GM23338 (cell line): ENCODE measurements around the gene NOD1. TPM values are rescaled to one million over a fixed set of nuclear protein-coding genes. Genes with fewer than 3 reads are reported as not detected.

Source experiments
- ETS1 ChIP-seq: IDR thresholded peaks from 2 replicates; pipeline ENCODE4 v1.6.1; 2016; ENCODE audit warnings: antibody characterized with exemption
- EZH2phosphoT487 ChIP-seq: fragments of 200-600 bp; sonication (generic); IDR thresholded peaks from one replicate; pipeline ENCODE4 v1.8.1; 2018; ENCODE audit warnings: antibody characterized with exemption; ENCODE audit not compliant: unreplicated experiment
- JUNB ChIP-seq: IDR thresholded peaks from one replicate; pipeline ENCODE4 v1.6.1; 2016; ENCODE audit warnings: antibody characterized with exemption; ENCODE audit not compliant: unreplicated experiment
- POLR2AphosphoS5 ChIP-seq: IDR thresholded peaks from 2 replicates; pipeline ENCODE4 v1.6.1; 2016; ENCODE audit warnings: antibody characterized with exemption, low read depth
- STAT1 ChIP-seq: IDR thresholded peaks from one replicate; pipeline ENCODE4 v1.6.1; 2016; ENCODE audit warnings: antibody characterized with exemption; ENCODE audit not compliant: unreplicated experiment
- ZNF114 ChIP-seq: fragments of 250-450 bp; sonication (Bioruptor Pico); IDR thresholded peaks from 2 replicates; pipeline ENCODE4 v1.5.0; 2020; ENCODE audit warnings: mild to moderate bottlenecking, moderate library complexity
- ZNF331 ChIP-seq: fragments of 250-450 bp; sonication (Bioruptor Pico); IDR thresholded peaks from 2 replicates; pipeline ENCODE4 v1.5.0; 2020; ENCODE audit warnings: low read depth, mild to moderate bottlenecking, moderate library complexity
- ZNF462 ChIP-seq: fragments of 250-450 bp; sonication (Bioruptor Pico); IDR thresholded peaks from 2 replicates; pipeline ENCODE4 v1.5.0; 2020; ENCODE audit warnings: mild to moderate bottlenecking, moderate library complexity
- polyA plus RNA-seq: library from polyadenylated mRNA; unstranded; fragments of >200 nt; fragmentation: Nextera tagmentation; extraction: Ambion mirVana; gene quantifications from 2 replicates; pipeline ENCODE4 v1.2.1, GENCODE V29; 2016
- total RNA-seq: library from RNA; depleted of rRNA; stranded (reverse); fragments of >200 nt; shearing (Covaris generic); gene quantifications from 2 replicates; pipeline ENCODE4 v1.2.3, GENCODE V29; 2014
- TF ChIP-seq, protein P1 (sequence below): IDR thresholded peaks from one replicate; pipeline ENCODE4 v1.6.1; 2018; ENCODE audit warnings: antibody characterized with exemption; ENCODE audit not compliant: unreplicated experiment

The NOD1 gene
- total and polyA plus RNA-seq, 2 experiments from 2014 or later, result 2.1 to 7.3 TPM

DNA sequence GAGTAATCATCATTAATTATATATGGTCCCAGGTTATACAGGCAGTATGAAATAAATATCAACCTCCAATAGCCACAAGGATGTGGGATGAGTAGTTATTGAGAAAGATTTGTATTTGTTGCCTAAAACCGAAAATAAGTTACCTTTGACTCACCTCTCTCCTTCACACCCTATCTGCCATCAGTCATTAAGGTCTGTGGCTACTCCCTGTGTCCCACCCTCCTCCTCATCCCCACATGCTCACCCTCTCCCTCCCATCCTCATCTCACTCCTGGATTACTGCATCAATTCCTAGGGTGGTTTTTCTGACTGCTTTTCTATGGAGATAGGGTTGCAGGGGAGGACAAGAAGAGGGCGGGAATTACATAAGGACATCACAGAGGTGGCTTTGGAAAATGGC lies 35.2 kb upstream of the NOD1 start (continued):
- TF ChIP-seq ZNF462 (CRISPR knock-in tag) (no peak), ZNF114 (no peak), POLR2AphosphoS5 (no peak), EZH2phosphoT487 (no peak), ZNF331 (no peak), STAT1 (no peak), JUNB (no peak), ETS1 (no peak)
- TF ChIP-seq, protein P1, sequence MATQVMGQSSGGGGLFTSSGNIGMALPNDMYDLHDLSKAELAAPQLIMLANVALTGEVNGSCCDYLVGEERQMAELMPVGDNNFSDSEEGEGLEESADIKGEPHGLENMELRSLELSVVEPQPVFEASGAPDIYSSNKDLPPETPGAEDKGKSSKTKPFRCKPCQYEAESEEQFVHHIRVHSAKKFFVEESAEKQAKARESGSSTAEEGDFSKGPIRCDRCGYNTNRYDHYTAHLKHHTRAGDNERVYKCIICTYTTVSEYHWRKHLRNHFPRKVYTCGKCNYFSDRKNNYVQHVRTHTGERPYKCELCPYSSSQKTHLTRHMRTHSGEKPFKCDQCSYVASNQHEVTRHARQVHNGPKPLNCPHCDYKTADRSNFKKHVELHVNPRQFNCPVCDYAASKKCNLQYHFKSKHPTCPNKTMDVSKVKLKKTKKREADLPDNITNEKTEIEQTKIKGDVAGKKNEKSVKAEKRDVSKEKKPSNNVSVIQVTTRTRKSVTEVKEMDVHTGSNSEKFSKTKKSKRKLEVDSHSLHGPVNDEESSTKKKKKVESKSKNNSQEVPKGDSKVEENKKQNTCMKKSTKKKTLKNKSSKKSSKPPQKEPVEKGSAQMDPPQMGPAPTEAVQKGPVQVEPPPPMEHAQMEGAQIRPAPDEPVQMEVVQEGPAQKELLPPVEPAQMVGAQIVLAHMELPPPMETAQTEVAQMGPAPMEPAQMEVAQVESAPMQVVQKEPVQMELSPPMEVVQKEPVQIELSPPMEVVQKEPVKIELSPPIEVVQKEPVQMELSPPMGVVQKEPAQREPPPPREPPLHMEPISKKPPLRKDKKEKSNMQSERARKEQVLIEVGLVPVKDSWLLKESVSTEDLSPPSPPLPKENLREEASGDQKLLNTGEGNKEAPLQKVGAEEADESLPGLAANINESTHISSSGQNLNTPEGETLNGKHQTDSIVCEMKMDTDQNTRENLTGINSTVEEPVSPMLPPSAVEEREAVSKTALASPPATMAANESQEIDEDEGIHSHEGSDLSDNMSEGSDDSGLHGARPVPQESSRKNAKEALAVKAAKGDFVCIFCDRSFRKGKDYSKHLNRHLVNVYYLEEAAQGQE, result no peak
